PFSK-1 (cell line): Measurements from ENCODE around the gene HJURP.

Source experiments
- POLR2AphosphoS5 ChIP-seq: IDR thresholded peaks from 2 replicates; pipeline ENCODE4 v1.6.1; 2012; ENCODE audit warnings: low read depth, mild to moderate bottlenecking, control low read depth, low read length, moderate library complexity
- SIN3A ChIP-seq: IDR thresholded peaks from 2 replicates; pipeline ENCODE4 v1.6.1; 2012; ENCODE audit warnings: mild to moderate bottlenecking, low read length, moderate library complexity, borderline replicate concordance; ENCODE audit not compliant: insufficient read depth

DNA sequence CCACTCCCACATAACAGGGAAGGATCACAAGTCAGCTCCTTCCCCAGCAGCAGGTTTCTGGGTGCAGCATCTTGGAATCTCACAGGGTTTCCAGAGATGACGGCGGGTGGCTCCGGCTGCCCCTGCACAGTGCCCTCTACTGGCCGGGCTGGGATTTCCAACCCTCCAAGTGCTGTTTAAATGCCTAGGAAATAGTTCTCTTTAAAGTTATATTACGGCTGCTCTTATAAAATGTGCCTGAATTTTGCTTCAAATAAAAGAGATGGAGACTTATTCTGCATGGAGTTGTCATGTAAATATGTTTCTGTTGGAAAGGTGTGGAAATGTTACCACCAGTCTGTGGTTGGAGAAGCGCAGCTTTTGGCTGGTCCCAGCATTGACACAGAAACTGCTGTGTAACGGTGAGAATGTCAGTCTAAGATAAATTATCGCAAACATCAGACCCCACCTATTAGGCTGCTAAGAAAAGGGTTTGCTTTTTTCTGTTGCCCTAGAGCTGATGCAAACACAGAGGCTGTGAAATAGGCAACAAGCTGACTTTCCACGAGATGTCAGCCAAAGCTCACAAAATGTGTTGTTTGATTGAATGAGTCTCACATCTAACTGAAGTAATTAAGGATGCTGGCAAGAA lies 3.3 kb upstream of the HJURP start:
- TF ChIP-seq POLR2AphosphoS5 (no peak), SIN3A (no peak)
